Urothelium cell line (cell line): ENCODE results near the gene ARL15.

Experiments used
- DNase-seq: peaks from one replicate; pipeline ENCODE4 v3.0.0; 2011; ENCODE audit warnings: low spot score, mixed read lengths
- FAIRE-seq: peaks from 2 replicates; lab custom pipeline; 2011; peaks lifted over from hg19 to GRCh38; lab: Jason Lieb, UNC

Gene ARL15

GRCh38 chr5:53922508-53923498 is 387.6 kb downstream of the ARL15 start:
- no peak for FAIRE-seq

GRCh38 chr5:53917826-53918225 is 392.5 kb downstream of the ARL15 start:
- DNase-seq (no peak), FAIRE-seq (no peak)

More at GRCh38 chr5:53922508-53923498, 387.6 kb downstream of the ARL15 start:
- no peak for DNase-seq

GRCh38 chr5:53917095-53917494 is 393.3 kb downstream of the ARL15 start:
- DNase-seq (peak; percentile 40), FAIRE-seq (no peak)

GRCh38 chr5:53915120-53915519 is 395.3 kb downstream of the ARL15 start:
- FAIRE-seq (no peak), DNase-seq (no peak)

- no peak for DNase-seq
- no peak for FAIRE-seq
Observed at GRCh38 chr5:53913941-53914340, 396.4 kb downstream of the ARL15 start.

- no peak for FAIRE-seq
- DNase-seq = no peak
Observed at GRCh38 chr5:53908757-53909156, 401.6 kb downstream of the ARL15 start.

GRCh38 chr5:53907827-53908226 is 402.5 kb downstream of the ARL15 start:
- FAIRE-seq = no peak

GRCh38 chr5:53906736-53907135 is 403.6 kb downstream of the ARL15 start:
- FAIRE-seq = no peak
- no peak for DNase-seq

More at GRCh38 chr5:53907827-53908226, 402.5 kb downstream of the ARL15 start:
- no peak for DNase-seq

GRCh38 chr5:53902296-53902907 is 408.0 kb downstream of the ARL15 start:
- DNase-seq (no peak), FAIRE-seq (no peak)

- DNase-seq (no peak), FAIRE-seq (no peak)
Observed at GRCh38 chr5:53900677-53901076, 409.7 kb downstream of the ARL15 start.

GRCh38 chr5:53895091-53895683 is 415.2 kb downstream of the ARL15 start:
- DNase-seq = no peak
- FAIRE-seq = no peak

- FAIRE-seq (no peak), DNase-seq (no peak)
Observed at GRCh38 chr5:53893626-53894025, 416.7 kb downstream of the ARL15 start.

GRCh38 chr5:53892224-53892623 is 418.1 kb downstream of the ARL15 start:
- no peak for DNase-seq
- no peak for FAIRE-seq

- DNase-seq (no peak), FAIRE-seq (peak; percentile 40)
Observed at GRCh38 chr5:53891159-53891558, 419.2 kb downstream of the ARL15 start.

- FAIRE-seq (no peak), DNase-seq (no peak)
Observed at GRCh38 chr5:53890490-53890889, 419.9 kb downstream of the ARL15 start.

- no peak for FAIRE-seq
Observed at GRCh38 chr5:53884844-53885243, 425.5 kb downstream of the ARL15 start.

GRCh38 chr5:53884417-53884816 is 426.0 kb downstream of the ARL15 start:
- FAIRE-seq (no peak), DNase-seq (no peak)

More at GRCh38 chr5:53884844-53885243, 425.5 kb downstream of the ARL15 start:
- DNase-seq = no peak

GRCh38 chr5:53882676-53883031 is 427.7 kb downstream of the ARL15 start:
- DNase-seq (no peak), FAIRE-seq (no peak)

- no peak for FAIRE-seq
- DNase-seq = no peak
Observed at GRCh38 chr5:53882006-53882675, 428.2 kb downstream of the ARL15 start.

GRCh38 chr5:53879708-53880323 is 430.6 kb downstream of the ARL15 start:
- no peak for DNase-seq
- FAIRE-seq = no peak

- DNase-seq = no peak
- FAIRE-seq = no peak
Observed at GRCh38 chr5:53878015-53878414, 432.4 kb downstream of the ARL15 start.
